K562 (cell line): Measurements from ENCODE around the gene CHPF. TPM values are rescaled to one million over a fixed set of nuclear protein-coding genes. Genes with fewer than 3 reads are reported as not detected.
A peak's percentile ranks its signal among the peaks of the same experiment; 100 is the strongest.

Experiments used
- ATF1 ChIP-seq, 2 experiments: fragments of 450-650 bp in 1 of 2; IDR thresholded peaks; 2 replicates each; pipeline ENCODE4 v1.6.1; 2016; ENCODE audit warnings: missing compliant biosample characterization in 1 of 2, missing genetic modification characterization in 1 of 2
- CSDE1 ChIP-seq, 2 experiments: fragments of 450-650 bp; IDR thresholded peaks; 2 replicates each; pipeline ENCODE4 v1.6.1; 2016; ENCODE audit warnings: mild to moderate bottlenecking in 1 of 2
- CTBP1 ChIP-seq: fragments of 450-650 bp; IDR thresholded peaks from 2 replicates; pipeline ENCODE4 v1.6.1; 2016; ENCODE audit warnings: borderline replicate concordance
- EP300 ChIP-seq: IDR thresholded peaks from 2 replicates; pipeline ENCODE4 v1.6.1; 2012; ENCODE audit warnings: low read length, improper control_type of control experiment
- GTF3C2 ChIP-seq: IDR thresholded peaks from 3 replicates; pipeline ENCODE4 v1.6.1; 2011; ENCODE audit warnings: borderline replicate concordance, mild to moderate bottlenecking, moderate library complexity; ENCODE audit not compliant: insufficient read length; ENCODE audit errors: extremely low read depth
- LEF1 ChIP-seq: fragments of 450-650 bp; IDR thresholded peaks from 2 replicates; pipeline ENCODE4 v1.6.1; 2016; ENCODE audit warnings: mild to moderate bottlenecking
- PML ChIP-seq: IDR thresholded peaks from 2 replicates; pipeline ENCODE4 v1.6.1; 2012; ENCODE audit warnings: low read length, inconsistent platforms
- POLR2AphosphoS5 ChIP-seq: IDR thresholded peaks from 2 replicates; pipeline ENCODE4 v1.6.1; 2011; ENCODE audit warnings: mild to moderate bottlenecking, low read depth, low read length, moderate library complexity; ENCODE audit not compliant: control insufficient read depth, insufficient read depth
- RAD51 ChIP-seq: fragments of 450-650 bp; IDR thresholded peaks from 2 replicates; pipeline ENCODE4 v1.7.1; 2016; ENCODE audit warnings: low read depth, mild to moderate bottlenecking, borderline replicate concordance
- RBM34 ChIP-seq: fragments of 200-400 bp; formaldehyde crosslinking; IDR thresholded peaks from 2 replicates; pipeline ENCODE4 v1.6.1; 2018; ENCODE audit warnings: low read length, borderline replicate concordance; ENCODE audit not compliant: insufficient read depth
- RBM39 ChIP-seq: fragments of 200-400 bp; formaldehyde crosslinking; optimal IDR thresholded peaks from 2 replicates; pipeline ENCODE3; 2018; ENCODE audit warnings: low read depth, low read length
- SMARCC2 ChIP-seq: fragments of 450-650 bp; IDR thresholded peaks from 2 replicates; pipeline ENCODE4 v1.6.1; 2017; ENCODE audit warnings: antibody characterized with exemption, moderate library complexity, mild to moderate bottlenecking, low read depth
- TCF7L2 ChIP-seq: fragments of 150-350 bp; IDR thresholded peaks from 2 replicates; pipeline ENCODE4 v1.6.1; 2016; ENCODE audit warnings: low read depth, mild to moderate bottlenecking, low read length, moderate library complexity
- ZKSCAN1 ChIP-seq: fragments of 150-350 bp; IDR thresholded peaks from 2 replicates; pipeline ENCODE4 v1.6.1; 2016; ENCODE audit warnings: low read depth, low read length
- ZNF384 ChIP-seq: IDR thresholded peaks from 2 replicates; pipeline ENCODE4 v1.6.1; 2012; ENCODE audit warnings: low read depth, low read length, improper control_type of control experiment
- ZNF408 ChIP-seq: fragments of 250-450 bp; sonication (Bioruptor Pico); IDR thresholded peaks from 2 replicates; pipeline ENCODE4 v1.4.0; 2020; ENCODE audit warnings: low read depth, mild to moderate bottlenecking, moderate library complexity
- ZNF668 ChIP-seq: fragments of 250-450 bp; sonication (Bioruptor Pico); IDR thresholded peaks from 2 replicates; pipeline ENCODE4 v1.8.0; 2022; ENCODE audit warnings: mild to moderate bottlenecking, inconsistent platforms
- ZNF75A ChIP-seq: fragments of 450-650 bp; formaldehyde crosslinking; IDR thresholded peaks from 2 replicates; pipeline ENCODE4 v1.4.0; 2020; ENCODE audit warnings: mild to moderate bottlenecking
- polyA plus RNA-seq, 8 experiments: library from polyadenylated mRNA; depleted of rRNA in 4 of 8; stranded (reverse) in 5 of 8; unstranded in 3 of 8; fragments of >200 nt; fragmentation: Nextera tagmentation in 2 of 8; fragmentation: Illumina TruSeq in 1 of 8; extraction: Ambion mirVana in 2 of 8; extraction: Trizol in 1 of 8; gene quantifications; 2 replicates each; pipeline versions ENCODE4 v1.2.1 to v1.2.3, GENCODE V29; 2011 to 2014; ENCODE audit warnings: inconsistent platforms in 1 of 8, missing spikeins in 1 of 8
- total RNA-seq, 7 experiments: library from RNA; depleted of rRNA in 6 of 7; stranded (reverse); fragments of >200 nt in 6 of 7; fragmentation: Illumina TruSeq in 2 of 7; extraction: Trizol in 2 of 7; gene quantifications; 2 replicates each; pipeline versions ENCODE4 v1.2.1 to v1.2.3, GENCODE V29; 2011 to 2021; ENCODE audit warnings: low replicate concordance in 1 of 7
- TF ChIP-seq, protein P1 (sequence below): fragments of 450-650 bp; formaldehyde crosslinking; IDR thresholded peaks from 2 replicates; pipeline ENCODE4 v1.4.0; 2020; ENCODE audit warnings: mild to moderate bottlenecking, moderate library complexity
- TF ChIP-seq, protein P2 (sequence below): fragments of 250-450 bp; sonication (Bioruptor Pico); IDR thresholded peaks from 2 replicates; pipeline ENCODE4 v1.5.0; 2021; ENCODE audit warnings: mild to moderate bottlenecking, moderate library complexity

The CHPF gene
- total and polyA plus RNA-seq, 9 of the 15 experiments (the other 6 are each of a cell fraction or from before 2014, with no cell fraction given) = 0.15 to 57.2 (median 7.9) TPM

DNA sequence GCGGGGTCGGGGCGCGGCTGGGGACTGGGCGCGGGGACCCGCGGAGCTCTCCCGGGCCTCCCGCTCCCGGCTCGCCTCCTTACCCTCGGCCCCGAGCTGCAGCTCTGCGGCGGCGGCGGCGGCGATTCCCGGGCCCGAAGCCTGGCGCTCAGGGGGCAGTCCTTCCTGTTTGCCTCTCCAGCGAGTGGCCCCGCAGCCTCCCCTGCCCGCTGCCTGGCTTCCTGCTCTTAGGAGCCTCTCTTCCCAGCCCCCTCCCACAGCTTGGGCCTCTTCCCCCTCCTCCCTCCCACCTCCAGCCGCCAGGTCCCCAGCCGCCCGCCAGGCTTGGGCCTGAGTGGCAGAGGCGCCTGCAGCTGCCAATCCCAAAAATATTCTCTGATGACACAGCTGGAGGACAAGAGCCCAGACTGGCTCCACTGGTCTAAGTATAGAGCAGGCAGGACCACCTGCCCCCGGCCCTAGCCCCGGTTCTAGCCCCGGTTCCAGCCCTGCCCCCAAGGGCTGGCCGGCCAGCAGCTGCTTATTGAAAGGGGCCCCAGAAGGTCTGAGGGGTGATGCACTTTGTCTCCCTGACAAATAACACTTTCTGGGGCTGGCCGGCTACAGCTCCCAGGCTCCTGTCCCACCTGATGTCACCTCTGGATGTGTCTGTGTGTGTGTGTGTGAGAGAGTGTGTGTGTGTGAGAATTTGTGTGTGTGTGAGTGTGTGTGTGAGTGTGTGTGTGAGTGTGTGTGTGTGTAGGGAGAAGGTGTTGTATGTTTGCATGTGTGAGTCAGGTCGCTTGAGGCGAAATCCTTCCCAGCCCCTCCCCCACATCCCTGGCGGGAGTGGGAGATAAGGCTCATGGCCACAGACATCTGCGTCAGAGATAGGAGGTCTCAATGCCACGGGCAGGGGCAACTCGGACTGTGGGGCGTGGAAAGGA is 28.0 kb upstream of the CHPF start, which contains the start of gene OBSL1 (continued):
- TF ChIP-seq, protein P1, sequence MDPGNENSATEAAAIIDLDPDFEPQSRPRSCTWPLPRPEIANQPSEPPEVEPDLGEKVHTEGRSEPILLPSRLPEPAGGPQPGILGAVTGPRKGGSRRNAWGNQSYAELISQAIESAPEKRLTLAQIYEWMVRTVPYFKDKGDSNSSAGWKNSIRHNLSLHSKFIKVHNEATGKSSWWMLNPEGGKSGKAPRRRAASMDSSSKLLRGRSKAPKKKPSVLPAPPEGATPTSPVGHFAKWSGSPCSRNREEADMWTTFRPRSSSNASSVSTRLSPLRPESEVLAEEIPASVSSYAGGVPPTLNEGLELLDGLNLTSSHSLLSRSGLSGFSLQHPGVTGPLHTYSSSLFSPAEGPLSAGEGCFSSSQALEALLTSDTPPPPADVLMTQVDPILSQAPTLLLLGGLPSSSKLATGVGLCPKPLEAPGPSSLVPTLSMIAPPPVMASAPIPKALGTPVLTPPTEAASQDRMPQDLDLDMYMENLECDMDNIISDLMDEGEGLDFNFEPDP = no peak
- TF ChIP-seq ATF1 (CRISPR knock-in tag; IDR thresholded peaks at IDR 0.05) = no peak
- TF ChIP-seq ATF1 (tag; IDR thresholded peaks at IDR 0.05) = peak; percentile 85
- no peak for TF ChIP-seq TCF7L2
- TF ChIP-seq LEF1 = peak; percentile 98
- peak; percentile 78; the same call in 1 of the 2 replicates for TF ChIP-seq SMARCC2
- no peak for TF ChIP-seq ZNF668 (CRISPR knock-in tag)
- no peak for TF ChIP-seq ZNF75A (CRISPR knock-in tag)
- no peak for TF ChIP-seq GTF3C2
- TF ChIP-seq PML = peak; percentile 71; the same call in 1 of the 2 replicates
- TF ChIP-seq ZKSCAN1 = no peak
- TF ChIP-seq, protein P2, sequence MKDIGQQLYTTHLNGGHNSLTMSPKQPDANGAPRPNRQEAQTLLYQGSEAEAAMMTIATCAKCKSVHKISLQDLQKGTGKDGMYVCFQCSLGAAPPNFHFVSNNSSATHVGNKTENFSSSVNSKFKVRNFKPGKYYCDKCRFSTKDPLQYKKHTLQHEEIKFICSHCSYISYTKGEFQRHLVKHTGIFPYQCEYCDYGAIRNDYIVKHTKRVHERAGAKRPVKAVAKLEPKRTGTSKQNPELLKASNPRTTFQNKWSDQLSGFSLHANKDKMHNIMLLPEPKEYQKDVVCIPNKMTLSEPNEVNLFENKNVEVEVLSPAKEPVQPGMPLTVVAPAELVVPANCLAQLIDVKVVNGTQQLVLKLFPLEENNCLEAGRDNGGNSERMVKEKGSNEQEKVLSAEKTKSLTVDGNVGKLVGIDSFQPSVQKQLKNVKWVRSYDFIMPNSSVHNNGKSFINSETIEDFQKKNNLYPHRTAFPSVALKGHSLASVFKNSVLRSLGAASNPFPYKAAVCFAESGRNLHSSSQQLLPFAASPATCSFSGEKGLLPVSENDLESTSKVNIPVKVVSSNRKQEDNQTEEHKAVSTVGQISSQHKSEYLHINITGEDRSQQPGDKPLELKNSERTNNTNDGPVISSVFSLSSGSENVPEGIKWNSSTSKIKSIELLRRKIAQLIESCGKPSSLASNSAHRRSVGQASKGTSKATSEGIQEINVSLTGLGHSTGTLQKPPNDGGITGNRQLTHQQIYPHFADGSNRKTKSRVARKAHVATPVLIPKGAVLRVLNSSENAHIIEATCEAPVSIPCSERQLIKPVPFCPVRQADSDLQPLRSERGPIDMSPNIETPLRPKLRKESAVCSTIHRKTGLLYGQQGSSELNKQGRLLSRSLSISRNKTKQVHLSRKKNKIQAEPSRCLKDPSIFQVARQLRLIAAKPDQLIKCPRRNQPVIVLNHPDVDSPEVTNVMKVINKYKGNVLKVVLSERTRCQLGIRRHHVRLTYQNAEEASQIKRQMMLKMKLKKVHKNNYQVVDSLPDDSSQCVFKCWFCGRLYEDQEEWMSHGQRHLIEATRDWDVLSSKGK (CRISPR knock-in tag) = no peak
- TF ChIP-seq RBM34 = no peak
- peak; percentile 42 for TF ChIP-seq RBM39
- peak; percentile 82; the same call in 1 of the 2 replicates for TF ChIP-seq POLR2AphosphoS5
- TF ChIP-seq EP300 = peak; percentile 83
- no peak for TF ChIP-seq CSDE1 (IDR thresholded peaks at IDR 0.05)
- TF ChIP-seq CTBP1 = peak; percentile 50; the same call in 1 of the 2 replicates
- TF ChIP-seq ZNF384 = no peak
- no peak for TF ChIP-seq RAD51
- no peak for TF ChIP-seq ZNF408 (CRISPR knock-in tag)
